ENCODE measurements around the gene DCTN5.

The DCTN5 gene

GRCh38 chr16:23678430-23679273 lies 37.4 kb downstream of the DCTN5 start, which contains the start of gene PLK1:
Gene PLK1, plus strand, starts transcription at chr16:23678889. Its CDS starts 44 bp downstream, at chr16:23678933.
- peak; percentile 53 for TF ChIP-seq CTCF (IDR thresholded peaks at IDR 0.05; ENCODE audit: low read depth, low read length)
- peak; percentile 30 for DNase-seq (ENCODE audit: extremely low read depth, low read depth)

GRCh38 chr16:23679274-23679985 lies 38.2 kb downstream of the DCTN5 start:
- no peak for DNase-seq (ENCODE audit: extremely low read depth, low read depth)
- no peak for TF ChIP-seq CTCF (IDR thresholded peaks at IDR 0.05; ENCODE audit: low read depth, low read length)

GRCh38 chr16:23679986-23680336 lies 38.7 kb downstream of the DCTN5 start:
- no peak for TF ChIP-seq CTCF (IDR thresholded peaks at IDR 0.05; ENCODE audit: low read depth, low read length)

GRCh38 chr16:23682181-23682580 lies 40.9 kb downstream of the DCTN5 start:
- no peak for DNase-seq (ENCODE audit: extremely low read depth, low read depth)
- no peak for TF ChIP-seq CTCF (IDR thresholded peaks at IDR 0.05; ENCODE audit: low read depth, low read length)

More at GRCh38 chr16:23679986-23680336, 38.7 kb downstream of the DCTN5 start:
- no peak for DNase-seq (ENCODE audit: extremely low read depth, low read depth)

- no peak for TF ChIP-seq CTCF (IDR thresholded peaks at IDR 0.05; ENCODE audit: low read depth, low read length)
- no peak for DNase-seq (ENCODE audit: extremely low read depth, low read depth)
These were observed 42.2 kb downstream of the DCTN5 start for GRCh38 chr16:23683487-23683886.

- no peak for TF ChIP-seq CTCF (IDR thresholded peaks at IDR 0.05; ENCODE audit: low read depth, low read length)
- no peak for DNase-seq (ENCODE audit: extremely low read depth, low read depth)
These were observed 46.0 kb downstream of the DCTN5 start for GRCh38 chr16:23687034-23687808.
